GM19043 (cell line): ENCODE data around the gene TSPAN19.
A peak's percentile ranks its signal among the peaks of the same experiment; 100 is the strongest.
"Not testable (repeated sequence)": the region's sequence is repeated elsewhere in the genome, so short reads cannot be mapped to it uniquely, and the experiment has no call there.

ENCODE experiments used
- ATAC-seq: cut with Tn5 transposase; IDR thresholded peaks from one replicate; pipeline ENCODE4 v1.9.1; 2021; ENCODE audit warnings: low read depth; ENCODE audit not compliant: unreplicated experiment

TSPAN19 gene

DNA sequence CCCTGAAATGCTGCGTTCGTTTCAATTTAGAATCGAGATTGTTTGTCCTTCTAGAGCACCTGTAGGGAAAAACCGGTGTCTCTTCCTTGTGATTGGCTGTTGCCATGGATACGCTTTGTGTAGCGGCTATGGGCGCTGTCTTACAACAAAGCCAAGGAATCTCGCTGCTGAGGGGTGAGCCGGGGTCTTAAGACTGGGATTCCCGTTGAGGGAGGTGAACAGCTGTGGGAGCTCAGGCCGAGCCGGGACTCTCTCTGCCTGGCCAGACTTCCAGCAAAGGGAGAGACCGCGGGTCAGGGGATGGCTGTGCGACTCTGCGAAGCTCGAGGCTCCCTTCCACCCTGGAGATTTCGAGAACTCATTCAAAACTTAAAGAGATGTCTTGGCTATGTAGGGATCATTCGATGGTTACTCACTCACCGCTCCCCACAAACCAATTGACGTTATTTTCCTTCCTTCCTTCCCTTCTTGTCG lies at the start of gene TSPAN19, which contains the start of gene LRRIQ1:
TSS of gene TSPAN19 (minus strand) at position 44 of the 474 bp plus-strand sequence. CDS start 6,331 bp downstream, outside the sequence.
TSS of gene LRRIQ1 (plus strand) at position 118 of the 474 bp plus-strand sequence. CDS start 1,826 bp downstream, outside the sequence.
- ATAC-seq: peak; percentile 96

DNA sequence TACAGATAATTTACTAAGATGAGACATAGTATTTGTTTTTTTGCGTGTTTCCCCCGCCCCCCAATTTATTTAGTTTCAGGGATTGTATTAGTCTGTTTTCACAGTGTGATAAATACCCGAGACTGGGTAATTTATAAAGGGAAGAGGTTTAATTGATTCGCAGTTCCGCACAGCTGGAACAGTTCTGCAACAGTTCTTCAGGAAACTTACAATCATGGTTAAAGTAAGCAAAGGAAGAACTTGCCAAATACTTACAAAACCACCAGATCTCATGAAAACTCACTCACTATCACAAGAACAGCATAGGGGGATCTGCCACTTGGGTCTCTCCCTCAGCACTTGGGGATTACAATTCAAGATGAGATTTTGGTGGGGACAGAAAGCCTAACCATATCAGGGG lies 49.0 kb upstream of the TSPAN19 start:
- ATAC-seq: no peak

DNA sequence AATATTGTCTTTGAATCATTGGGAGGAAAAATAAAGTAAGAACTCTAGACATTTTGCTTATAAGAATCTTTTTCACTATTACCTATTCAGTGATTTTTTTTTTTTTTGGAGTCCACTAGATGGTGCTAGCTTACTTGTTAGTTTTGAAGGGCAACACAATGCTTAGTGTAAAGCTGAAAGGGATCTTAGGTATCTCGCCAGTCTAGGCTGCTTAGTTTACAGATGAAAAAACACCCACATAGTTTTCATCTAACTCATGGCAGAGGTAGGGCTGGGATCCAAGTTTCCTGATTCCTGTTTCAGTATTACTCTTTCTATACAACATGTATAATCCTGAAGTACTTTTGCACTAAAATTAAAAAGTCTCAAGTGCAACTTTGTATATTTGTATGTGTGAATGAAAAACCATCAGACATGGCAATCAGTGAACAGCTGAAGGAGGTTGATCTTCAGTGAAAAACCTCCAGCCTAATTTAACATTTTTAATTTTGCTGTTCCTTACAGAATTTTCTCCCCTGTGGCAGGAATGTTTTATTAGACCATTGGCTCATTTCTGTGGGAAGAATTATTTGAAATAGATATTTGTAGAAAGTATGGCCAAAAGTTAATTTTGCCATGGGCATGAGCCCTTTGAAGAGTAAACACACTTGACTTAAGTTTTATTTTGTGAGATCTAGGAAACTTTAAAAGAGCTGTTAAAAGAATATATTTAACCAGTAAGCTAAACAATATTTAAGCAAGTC lies 40.8 kb upstream of the TSPAN19 start:
- no peak for ATAC-seq

DNA sequence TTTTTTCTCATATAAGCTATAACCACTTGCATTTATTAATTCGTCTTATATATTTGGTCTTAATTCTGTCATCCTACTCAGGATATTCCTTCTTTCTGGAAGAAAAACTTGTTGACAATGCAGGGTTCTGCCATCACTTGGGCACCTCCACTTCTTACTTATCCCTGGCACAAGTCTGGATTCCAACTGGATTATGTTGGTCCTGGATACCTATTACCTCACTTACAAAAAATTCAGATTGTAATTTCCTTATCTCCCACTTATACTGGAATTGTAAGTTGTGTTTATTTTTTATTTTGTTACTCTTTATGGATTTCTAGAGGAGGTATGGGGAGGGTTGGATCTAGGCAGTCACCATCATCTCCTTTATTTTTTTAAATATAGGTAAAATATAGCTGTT lies 36.7 kb upstream of the TSPAN19 start:
- no peak for ATAC-seq

DNA sequence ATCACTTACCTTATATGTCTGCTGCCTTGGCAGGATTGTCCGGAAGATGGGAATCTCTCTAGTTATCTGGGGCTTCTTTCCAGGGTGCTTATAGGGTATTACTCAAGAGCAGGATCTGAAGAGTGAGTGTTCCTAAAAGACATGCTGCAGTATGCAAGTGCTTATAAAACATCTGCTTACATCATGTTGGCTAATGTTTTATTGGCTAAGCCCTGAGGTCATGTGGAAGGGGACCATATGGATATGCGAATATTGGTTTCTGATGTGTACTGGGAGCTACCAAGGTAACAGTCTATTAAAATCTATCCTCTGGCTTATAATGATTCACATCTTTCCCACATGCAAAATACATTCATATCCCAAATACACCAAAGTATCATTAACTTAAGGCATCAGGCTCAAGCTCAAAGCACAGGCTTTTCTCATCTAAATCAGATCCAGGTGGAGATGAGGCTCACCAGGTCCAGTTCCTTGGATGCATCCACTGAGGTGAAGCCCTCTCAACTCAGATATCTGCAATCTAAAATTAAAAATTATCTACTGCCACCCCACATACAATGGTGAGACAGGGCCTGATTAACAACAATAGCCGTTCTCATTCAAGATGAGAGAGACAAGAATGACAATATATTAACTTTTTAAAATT lies 29.9 kb upstream of the TSPAN19 start:
- no peak for ATAC-seq

DNA sequence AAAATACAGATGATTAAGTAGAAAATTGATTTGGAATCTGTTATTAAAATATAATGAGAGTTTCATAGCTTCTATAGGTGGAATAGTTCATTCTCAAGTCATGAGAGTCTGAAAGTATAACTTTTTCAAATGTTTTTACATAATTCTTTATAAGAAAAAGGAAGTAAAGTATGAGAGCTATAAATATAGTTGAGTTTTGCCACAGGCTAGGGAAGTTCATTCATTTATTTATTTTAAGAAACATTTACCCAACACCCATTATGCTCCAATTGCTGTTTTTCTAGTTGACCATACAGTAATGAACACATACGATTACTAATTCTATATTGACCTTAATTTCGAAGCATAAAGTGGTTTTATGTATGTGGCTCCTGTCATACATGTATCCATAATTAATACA lies 24.8 kb upstream of the TSPAN19 start:
- no peak for ATAC-seq

DNA sequence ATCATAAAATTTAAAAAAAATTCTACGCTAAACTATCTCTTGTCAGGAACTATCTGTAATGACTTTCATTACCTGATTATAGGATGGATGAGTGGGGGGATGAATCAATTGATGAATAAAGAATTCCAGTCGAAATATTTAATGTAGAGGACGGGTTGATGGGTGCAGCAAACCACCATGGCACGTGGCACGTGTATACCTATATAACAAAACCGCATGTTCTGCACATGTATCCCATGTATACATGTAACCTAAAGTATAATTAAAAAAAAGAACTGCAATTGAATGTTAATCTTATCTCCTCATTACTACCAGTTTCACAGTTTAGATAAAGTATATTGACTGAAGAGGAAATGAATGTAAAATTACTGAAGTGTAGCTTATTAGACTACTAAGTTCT lies 23.5 kb upstream of the TSPAN19 start:
- ATAC-seq: no peak

DNA sequence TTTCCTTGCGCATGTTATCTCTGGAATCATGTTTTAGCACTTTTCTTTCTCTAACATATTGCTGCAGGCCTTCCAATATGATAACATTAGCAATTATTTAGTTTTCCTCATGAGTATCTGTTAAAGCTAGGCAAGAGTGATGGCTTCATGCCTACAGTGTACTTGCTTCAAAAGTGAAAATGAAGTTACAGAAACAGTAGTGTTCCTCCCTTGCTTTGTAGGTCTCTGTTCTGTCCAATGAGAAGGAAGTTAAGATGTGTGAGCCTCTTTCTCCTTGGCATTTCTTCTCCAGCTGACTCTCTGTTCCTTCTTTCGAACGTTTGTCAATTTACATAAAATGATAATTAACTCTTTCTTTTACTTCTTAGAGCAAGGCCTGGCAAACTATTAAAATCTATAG lies 22.3 kb upstream of the TSPAN19 start:
- no peak for ATAC-seq

DNA sequence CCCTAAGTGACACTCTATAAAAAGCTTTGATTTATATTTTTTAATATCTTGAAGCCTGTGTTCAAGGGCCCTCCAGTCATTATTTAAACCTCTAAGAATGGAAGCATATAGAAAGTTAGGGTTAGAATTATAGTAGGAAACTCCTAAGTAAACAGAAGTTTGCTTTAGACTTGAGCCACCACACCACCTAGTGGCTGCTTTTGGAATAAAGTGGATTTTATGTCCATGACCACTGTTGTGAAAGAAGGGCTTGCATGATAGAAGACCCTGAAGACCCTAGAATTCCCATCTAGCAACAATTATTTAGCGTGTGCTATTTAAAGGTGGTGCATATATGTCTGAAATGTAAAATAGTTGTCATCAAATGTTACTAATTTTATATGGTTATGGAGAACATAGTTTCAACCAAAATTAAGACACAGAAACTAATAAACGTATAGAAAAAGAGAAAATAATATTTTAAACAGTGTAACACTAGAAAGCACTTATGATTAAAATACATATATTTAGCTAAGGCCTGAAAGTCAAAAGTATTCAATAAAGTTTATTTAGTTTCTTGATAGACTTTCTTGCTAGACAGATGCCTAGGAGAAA lies 21.4 kb upstream of the TSPAN19 start:
- peak; percentile 73 for ATAC-seq

DNA sequence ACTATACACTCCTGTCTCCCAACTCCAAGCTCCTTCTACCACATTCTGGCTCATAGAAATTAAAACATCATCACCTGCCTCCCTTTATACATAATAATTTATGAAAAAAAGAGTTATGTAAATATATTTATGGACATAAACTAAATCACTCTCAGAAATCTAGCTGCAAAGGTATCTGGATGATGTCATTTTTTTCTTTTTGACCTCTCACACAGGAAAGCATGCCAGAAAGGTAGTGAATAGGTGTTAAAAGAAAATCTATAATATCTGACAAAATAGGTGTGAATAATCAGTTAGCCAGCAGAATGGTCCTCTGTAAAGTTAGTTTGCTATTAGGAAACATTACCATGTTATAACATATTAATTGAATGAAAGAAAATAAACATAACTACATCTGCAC lies 7.8 kb upstream of the TSPAN19 start:
- ATAC-seq: no peak

DNA sequence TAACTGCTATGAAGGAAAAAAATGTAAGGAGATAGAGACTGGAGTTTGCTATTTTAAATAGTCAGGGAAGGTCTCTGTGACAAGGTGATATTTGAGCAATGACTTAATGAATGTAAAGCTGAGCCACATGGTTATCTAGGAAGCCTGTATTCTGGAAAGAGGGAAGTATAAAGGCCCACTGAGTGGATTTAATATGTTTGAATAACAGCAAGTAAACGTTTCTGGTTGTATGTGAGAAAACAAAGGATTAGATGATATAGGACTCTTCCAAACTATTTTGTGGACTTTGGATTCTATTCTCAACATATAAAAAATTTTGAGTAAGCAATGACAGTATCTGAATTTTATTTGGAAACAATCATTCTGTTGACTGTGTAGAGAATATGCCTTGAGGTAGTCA lies 5.3 kb upstream of the TSPAN19 start:
- ATAC-seq: no peak

DNA sequence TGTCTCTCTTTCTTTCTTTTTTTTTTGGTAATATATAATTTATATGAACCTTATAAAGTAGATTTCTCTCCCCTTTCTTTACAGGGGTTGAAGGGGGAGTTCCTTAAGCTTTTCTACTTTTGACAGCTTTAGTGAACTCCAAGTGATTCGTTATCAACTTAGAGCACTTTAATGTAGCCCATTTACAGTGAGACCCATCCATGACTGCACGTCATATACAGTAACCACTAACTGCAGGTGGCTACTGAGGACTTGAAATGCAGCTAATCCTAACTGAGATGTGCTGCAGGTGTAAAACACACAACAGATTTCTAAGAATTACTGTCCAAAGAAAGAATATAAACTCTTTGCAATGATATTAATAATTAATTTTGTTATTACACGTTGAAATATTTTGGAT lies 656 bp upstream of the TSPAN19 start:
- peak; percentile 17 for ATAC-seq

DNA sequence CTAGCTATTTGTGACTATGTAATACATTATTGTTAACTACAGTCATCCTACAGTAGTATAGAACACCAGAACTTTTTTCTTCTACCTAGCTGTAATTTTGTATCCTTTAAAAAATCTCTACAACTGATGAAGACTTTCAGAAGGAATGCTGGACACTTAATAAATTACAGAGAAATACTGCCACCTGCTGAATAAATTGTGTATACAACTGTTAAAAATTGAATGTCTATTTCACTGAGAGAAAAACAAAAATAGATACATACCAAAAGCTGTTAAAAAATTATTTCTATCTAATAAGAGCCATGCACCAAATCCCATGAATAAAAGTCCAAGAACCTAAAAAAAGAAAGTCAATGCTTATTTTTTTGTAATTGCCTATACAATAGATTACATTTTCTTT lies 6.6 kb downstream of the TSPAN19 start:
- no peak for ATAC-seq

DNA sequence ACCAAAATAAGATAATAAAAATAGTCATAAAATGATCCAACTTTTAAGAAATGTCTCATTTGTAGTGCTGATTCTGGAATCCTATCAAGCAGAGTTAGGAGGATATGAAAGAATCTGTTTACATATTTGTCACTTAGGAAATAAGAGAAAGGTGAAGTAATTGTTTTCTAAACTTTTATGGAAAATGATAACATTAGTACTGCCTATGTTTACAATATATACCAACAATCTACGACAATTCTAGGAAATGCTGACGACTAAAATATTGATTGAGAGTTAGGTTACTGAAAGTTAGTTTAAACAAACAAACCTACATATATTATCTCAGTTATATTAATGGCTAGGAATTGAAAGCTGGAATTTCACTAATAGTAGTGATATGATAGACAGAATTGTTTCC lies 18.0 kb downstream of the TSPAN19 start:
- no peak for ATAC-seq

DNA sequence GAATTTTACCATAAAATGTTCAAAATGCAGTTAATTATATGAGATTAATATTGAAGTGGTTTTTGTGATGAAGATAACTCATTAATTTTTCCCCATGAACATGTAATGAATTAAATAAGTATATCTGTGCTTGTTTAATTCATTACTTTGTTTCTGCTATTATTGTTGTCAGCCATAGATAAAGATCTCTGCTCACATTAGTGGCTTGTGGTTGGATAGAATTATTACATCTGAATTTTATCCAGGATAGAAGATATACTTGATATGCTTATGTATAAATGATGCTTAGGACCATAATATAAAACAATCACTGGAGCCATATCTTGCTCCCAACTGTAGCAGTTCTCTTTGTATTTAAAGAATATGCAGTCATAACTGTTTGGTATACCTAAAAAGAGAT lies 18.5 kb downstream of the TSPAN19 start:
- no peak for ATAC-seq

DNA sequence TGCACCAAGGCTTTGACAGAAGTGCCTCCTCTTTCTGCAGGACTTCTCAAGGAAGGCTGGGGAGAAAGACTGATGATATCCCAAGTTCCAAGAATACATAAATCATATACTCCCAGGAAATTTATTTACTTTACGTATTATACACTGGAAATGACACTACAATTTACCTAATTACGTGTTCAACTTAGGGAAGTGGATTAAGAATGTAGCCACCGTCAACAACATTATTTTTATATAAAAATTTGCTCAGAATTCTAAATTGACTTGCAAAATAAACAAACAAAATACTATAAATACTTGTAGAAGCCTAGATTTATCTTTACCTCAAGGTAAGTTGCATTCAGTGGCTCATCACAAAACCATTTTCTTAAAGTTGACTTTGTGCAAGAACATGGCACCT lies 18.9 kb downstream of the TSPAN19 start:
- no peak for ATAC-seq

DNA sequence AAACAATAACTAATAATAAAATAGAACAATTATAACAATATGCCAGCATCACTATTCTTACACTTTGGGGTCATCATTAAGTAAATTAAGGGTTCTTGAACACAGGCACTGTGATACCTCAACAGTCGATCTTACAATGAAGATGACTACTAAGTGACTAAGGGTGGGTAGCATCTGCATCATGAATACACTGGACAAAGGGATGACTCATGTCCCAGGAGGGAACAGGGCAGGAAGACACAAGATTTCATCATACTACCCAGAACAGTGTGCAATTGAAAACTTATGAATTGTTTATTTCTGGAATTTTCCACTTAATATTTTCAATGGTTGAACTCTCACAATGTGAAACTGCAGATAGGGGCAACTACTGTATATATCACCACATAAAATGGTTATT lies 19.7 kb downstream of the TSPAN19 start:
- no peak for ATAC-seq

DNA sequence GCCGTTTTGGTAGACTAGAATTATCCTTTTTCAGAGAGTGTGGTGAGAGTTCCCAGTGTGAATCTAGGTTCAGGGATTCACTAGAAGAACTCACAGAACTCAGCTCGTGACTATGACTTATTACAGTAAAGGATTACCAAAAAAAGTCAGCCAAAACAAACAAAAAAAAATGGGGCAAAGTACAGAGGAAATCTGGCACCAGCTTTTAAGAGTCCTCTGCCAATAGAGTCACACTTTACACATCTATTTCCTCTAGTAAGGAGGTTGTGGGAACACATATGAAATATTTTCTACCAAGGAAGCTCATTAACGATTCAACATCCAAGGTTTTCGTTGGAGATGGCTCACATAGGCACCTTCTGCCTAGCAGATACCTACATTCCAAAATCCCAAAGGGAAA lies 28.2 kb downstream of the TSPAN19 start:
- ATAC-seq: no peak

DNA sequence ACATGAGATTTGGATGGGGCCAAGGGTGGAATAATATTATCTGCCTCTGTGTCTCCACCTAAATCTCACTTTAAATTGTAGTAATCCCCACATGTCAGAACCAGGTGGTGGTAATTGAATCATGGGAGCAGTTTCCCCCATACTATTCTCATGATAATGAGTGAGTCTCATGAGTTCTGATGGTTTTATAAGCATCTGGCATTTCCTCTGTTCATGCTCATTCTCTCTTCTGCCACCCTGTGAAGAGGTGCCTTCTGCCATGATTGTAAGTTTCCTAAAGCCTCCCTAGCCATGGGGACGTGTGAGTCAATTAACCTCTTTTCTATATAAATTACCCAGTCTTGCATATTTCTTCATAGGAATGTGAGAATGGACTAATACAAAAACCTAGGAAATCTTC lies 29.9 kb downstream of the TSPAN19 start:
- ATAC-seq: no peak

DNA sequence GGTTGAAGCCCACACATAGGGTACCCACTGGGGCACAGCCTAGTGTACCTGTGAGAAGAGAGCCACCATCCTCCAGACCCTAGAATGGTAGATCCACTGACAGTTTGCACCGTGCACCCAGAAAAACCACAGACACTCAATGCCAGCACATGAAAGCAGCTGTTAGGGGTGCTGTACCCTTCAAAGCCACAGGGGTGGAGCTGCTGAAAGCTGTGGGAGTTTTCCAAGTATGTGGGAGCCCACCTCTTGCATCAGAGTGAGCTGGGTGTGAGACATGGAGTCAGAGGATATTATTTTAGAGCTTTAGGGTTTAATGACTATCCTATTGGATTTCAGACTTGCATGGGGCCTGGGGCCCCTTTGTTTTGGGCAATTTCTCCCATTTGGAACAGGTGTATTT lies 30.5 kb downstream of the TSPAN19 start:
- ATAC-seq: no peak

DNA sequence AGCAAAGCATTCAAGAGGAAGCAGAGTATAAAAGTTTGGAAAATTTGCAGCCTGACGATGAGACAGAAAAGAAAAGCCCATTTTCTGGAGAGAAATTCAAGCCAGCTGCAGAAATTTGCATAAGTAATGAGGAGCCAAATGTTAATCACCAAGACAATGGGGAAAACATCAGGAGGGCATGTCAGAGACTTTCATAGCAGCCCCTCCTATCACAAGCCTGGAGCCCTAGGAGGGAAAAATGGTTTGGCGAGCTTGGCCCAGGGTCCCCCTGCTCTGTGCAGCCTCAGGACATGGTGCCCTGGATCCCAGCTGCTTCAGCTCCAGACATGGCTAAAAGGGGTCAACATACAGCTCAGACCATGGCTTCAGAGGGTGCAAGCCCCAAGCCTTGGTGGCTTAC lies 31.0 kb downstream of the TSPAN19 start:
- not testable (repeated sequence) for ATAC-seq

DNA sequence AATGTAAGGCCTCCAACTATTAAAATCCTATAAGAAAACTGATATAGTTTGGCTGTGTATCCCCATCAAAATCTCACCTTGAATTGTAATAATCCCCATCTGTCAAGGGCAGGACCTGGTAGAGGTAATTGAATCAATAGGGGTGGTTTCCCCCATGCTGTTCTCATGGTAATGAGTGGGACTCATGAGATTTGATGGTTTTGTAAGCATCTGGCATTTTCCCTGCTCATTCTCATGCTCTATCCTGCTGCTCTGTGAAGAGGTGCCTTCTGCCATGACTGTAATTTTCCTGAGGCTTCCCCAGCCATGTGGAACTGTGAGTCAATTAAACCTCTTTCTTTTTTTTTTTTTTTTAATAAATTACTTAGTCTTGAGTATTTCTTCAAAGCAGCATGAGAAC lies 31.9 kb downstream of the TSPAN19 start:
- no peak for ATAC-seq
